GM21576 (cell line): ENCODE results near the gene STX19.
"Not testable (repeated sequence)": the region's sequence is repeated elsewhere in the genome, so short reads cannot be mapped to it uniquely, and the experiment has no call there.

Experiments
- ATAC-seq: cut with Tn5 transposase; IDR thresholded peaks from one replicate; pipeline ENCODE4 v1.9.1; 2021; ENCODE audit warnings: mild to moderate bottlenecking, moderate library complexity; ENCODE audit not compliant: unreplicated experiment

STX19 gene

GRCh38 chr3:94028093-94028837 lies at the start of gene STX19:
Gene STX19 (minus strand): TSS chr3:94028597. CDS start chr3:94015269, 13,328 bp downstream.
- ATAC-seq = no peak

- no peak for ATAC-seq
Measured at GRCh38 chr3:94076055-94076454, 47.7 kb upstream of the STX19 start.

GRCh38 chr3:94071713-94072284 lies 43.4 kb upstream of the STX19 start:
- ATAC-seq = peak; percentile 88

- peak; percentile 74 for ATAC-seq
Measured at GRCh38 chr3:94070341-94070911, 42.0 kb upstream of the STX19 start.

- no peak for ATAC-seq
Measured at GRCh38 chr3:94069194-94069813, 40.9 kb upstream of the STX19 start.

GRCh38 chr3:94066506-94067500 lies 38.4 kb upstream of the STX19 start:
- no peak for ATAC-seq

GRCh38 chr3:94065819-94066480 lies 37.6 kb upstream of the STX19 start:
- no peak for ATAC-seq

GRCh38 chr3:94065122-94065521 lies 36.7 kb upstream of the STX19 start:
- ATAC-seq = no peak

GRCh38 chr3:94064243-94064860 lies 36.0 kb upstream of the STX19 start:
- ATAC-seq = no peak

- ATAC-seq = no peak
Measured at GRCh38 chr3:94063496-94064119, 35.2 kb upstream of the STX19 start.

- peak; percentile 91 for ATAC-seq
Measured at GRCh38 chr3:94062513-94063404, 34.4 kb upstream of the STX19 start, which contains the start of the genes DHFR2 and NSUN3. Gene DHFR2 (minus strand): TSS chr3:94062916. CDS start chr3:94061511, 1,405 bp downstream. Gene NSUN3 (plus strand): TSS chr3:94063061. CDS start chr3:94063127, 66 bp downstream.

- no peak for ATAC-seq
Measured at GRCh38 chr3:94061297-94061696, 32.9 kb upstream of the STX19 start.

- no peak for ATAC-seq
Measured at GRCh38 chr3:94050546-94050945, 22.1 kb upstream of the STX19 start.

GRCh38 chr3:94049267-94049666 lies 20.9 kb upstream of the STX19 start:
- ATAC-seq = no peak

GRCh38 chr3:94046533-94046932 lies 18.1 kb upstream of the STX19 start:
- no peak for ATAC-seq

- ATAC-seq = not testable (repeated sequence)
Measured at GRCh38 chr3:94044100-94044936, 15.9 kb upstream of the STX19 start.

GRCh38 chr3:94043285-94043684 lies 14.9 kb upstream of the STX19 start:
- no peak for ATAC-seq
